ENCODE data around the gene SHF.

DNA sequence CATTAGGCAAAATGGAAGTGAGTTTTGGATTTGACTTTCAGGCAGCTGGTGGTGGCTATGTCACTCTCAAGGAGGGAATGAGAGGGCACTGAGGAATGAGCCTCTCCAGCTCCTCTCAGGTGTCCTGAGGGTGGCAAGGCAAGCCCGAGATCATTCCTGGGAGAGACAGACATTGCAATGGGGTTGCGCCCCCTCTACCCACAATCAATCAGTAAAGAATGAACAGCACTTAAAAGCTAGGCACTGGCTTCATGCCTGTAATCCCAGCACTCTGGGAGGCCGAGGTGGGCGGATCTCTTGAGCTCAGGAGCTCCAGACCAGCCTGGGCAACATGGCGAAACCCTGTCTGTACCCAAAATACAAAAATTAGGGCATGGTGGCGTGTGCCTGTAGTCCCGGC lies 14.1 kb upstream of the SHF start:
- no peak for TF ChIP-seq POLR2AphosphoS5 (IDR thresholded peaks at IDR 0.05)
- no peak for TF ChIP-seq CTCF (IDR thresholded peaks at IDR 0.05)
- TF ChIP-seq EP300 (IDR thresholded peaks at IDR 0.05) = no peak
